NCI-H82 treated with DMSO at 0.1 percent for 48 hours (cell line): ENCODE measurements around the gene TAS2R60.

Experiments used
- DNase-seq: peaks from one replicate; lab custom pipeline; 2025; ENCODE audit not compliant: unreplicated experiment; lab: John Stamatoyannopoulos, UW

TAS2R60 gene

GRCh38 chr7:143437578-143437977, 5.7 kb upstream of the TAS2R60 start:
- no peak for DNase-seq

GRCh38 chr7:143439866-143440265, 3.4 kb upstream of the TAS2R60 start:
- no peak for DNase-seq

GRCh38 chr7:143444063-143444782, 970 bp downstream of the TAS2R60 start:
- DNase-seq: no peak

GRCh38 chr7:143444785-143445184, 1.5 kb downstream of the TAS2R60 start:
- no peak for DNase-seq

GRCh38 chr7:143447466-143447865, 4.2 kb downstream of the TAS2R60 start:
- no peak for DNase-seq

GRCh38 chr7:143448429-143448828, 5.2 kb downstream of the TAS2R60 start:
- DNase-seq: no peak

GRCh38 chr7:143449793-143450192, 6.5 kb downstream of the TAS2R60 start:
- DNase-seq: no peak

- no peak for DNase-seq
Measured at GRCh38 chr7:143451122-143451521, 7.9 kb downstream of the TAS2R60 start.

GRCh38 chr7:143451746-143452145, 8.5 kb downstream of the TAS2R60 start:
- DNase-seq: no peak

- DNase-seq: no peak
Measured at GRCh38 chr7:143452495-143452894, 9.2 kb downstream of the TAS2R60 start.

- no peak for DNase-seq
Measured at GRCh38 chr7:143454091-143454680, 10.9 kb downstream of the TAS2R60 start.

- no peak for DNase-seq
Measured at GRCh38 chr7:143455491-143455890, 12.2 kb downstream of the TAS2R60 start.

- DNase-seq: no peak
Measured at GRCh38 chr7:143455942-143456341, 12.7 kb downstream of the TAS2R60 start.

GRCh38 chr7:143456992-143457793, 13.9 kb downstream of the TAS2R60 start:
- DNase-seq: no peak

- DNase-seq: no peak
Measured at GRCh38 chr7:143458263-143458662, 15.0 kb downstream of the TAS2R60 start.

- DNase-seq: no peak
Measured at GRCh38 chr7:143458681-143459080, 15.4 kb downstream of the TAS2R60 start.

- no peak for DNase-seq
Measured at GRCh38 chr7:143459359-143459758, 16.1 kb downstream of the TAS2R60 start.

- no peak for DNase-seq
Measured at GRCh38 chr7:143460271-143460979, 17.2 kb downstream of the TAS2R60 start.

GRCh38 chr7:143462045-143462444, 18.8 kb downstream of the TAS2R60 start:
- no peak for DNase-seq

- DNase-seq: no peak
Measured at GRCh38 chr7:143463556-143463955, 20.3 kb downstream of the TAS2R60 start.

- no peak for DNase-seq
Measured at GRCh38 chr7:143463957-143464356, 20.7 kb downstream of the TAS2R60 start.
